ENCODE data around the gene PCDHGA8. TPM values are rescaled to one million over a fixed set of nuclear protein-coding genes. Genes with fewer than 3 reads are reported as not detected.
"Not testable (repeated sequence)": the region's sequence is repeated elsewhere in the genome, so short reads cannot be mapped to it uniquely, and the experiment has no call there.

Gene PCDHGA8
- total RNA-seq, 1 donor from 2014 or later = 1.6 TPM

DNA sequence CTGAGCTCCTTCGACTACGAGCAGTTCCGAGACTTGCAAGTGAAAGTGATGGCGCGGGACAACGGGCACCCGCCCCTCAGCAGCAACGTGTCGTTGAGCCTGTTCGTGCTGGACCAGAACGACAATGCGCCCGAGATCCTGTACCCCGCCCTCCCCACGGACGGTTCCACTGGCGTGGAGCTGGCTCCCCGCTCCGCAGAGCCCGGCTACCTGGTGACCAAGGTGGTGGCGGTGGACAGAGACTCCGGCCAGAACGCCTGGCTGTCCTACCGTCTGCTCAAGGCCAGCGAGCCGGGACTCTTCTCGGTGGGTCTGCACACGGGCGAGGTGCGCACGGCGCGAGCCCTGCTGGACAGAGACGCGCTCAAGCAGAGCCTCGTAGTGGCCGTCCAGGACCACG lies 39.9 kb downstream of the PCDHGA8 start:
- DNase-seq (ENCODE audit: low read depth) = not testable (repeated sequence)

DNA sequence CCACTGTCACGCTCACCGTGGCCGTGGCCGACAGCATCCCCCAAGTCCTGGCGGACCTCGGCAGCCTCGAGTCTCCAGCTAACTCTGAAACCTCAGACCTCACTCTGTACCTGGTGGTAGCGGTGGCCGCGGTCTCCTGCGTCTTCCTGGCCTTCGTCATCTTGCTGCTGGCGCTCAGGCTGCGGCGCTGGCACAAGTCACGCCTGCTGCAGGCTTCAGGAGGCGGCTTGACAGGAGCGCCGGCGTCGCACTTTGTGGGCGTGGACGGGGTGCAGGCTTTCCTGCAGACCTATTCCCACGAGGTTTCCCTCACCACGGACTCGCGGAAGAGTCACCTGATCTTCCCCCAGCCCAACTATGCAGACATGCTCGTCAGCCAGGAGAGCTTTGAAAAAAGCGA lies 40.3 kb downstream of the PCDHGA8 start:
- DNase-seq (ENCODE audit: low read depth) = not testable (repeated sequence)

DNA sequence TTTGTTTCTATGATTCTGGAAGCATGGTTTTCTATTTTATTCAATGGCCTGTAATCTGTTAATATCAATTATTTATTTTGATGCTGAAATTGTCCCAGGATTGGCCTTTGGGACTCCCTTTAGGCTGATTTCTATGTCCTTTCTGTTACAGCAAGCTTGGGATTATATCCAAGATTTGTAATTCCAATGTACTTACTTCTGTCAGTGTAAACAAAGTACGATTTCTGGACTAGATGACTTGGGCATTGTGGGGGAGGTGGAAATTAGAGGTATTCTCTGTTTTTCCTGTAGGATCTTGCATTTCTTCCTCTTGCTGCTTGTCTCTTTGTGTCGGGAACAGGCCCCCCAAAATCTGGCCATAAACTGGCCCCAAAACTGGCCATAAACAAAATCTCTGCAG lies 41.6 kb downstream of the PCDHGA8 start:
- DNase-seq (ENCODE audit: low read depth) = no peak

DNA sequence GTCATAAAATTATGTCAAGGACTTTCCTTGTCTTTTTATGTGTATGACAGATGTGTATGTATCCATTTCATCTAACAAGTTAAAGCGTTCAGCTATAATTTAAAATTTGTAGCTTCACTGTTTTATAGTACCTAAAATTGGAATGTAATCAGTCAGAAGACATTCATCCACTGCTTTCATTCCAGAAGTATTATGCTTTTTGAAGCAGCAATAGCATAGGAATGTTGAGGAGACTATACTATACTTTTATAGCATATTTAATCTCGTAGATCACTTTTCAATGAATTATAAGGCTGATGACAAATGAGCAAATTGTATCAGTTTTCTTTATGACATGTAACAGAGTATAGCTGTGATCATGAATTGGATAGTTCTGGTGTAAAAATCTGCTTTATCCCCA lies 44.8 kb downstream of the PCDHGA8 start:
- no peak for DNase-seq (ENCODE audit: low read depth)

DNA sequence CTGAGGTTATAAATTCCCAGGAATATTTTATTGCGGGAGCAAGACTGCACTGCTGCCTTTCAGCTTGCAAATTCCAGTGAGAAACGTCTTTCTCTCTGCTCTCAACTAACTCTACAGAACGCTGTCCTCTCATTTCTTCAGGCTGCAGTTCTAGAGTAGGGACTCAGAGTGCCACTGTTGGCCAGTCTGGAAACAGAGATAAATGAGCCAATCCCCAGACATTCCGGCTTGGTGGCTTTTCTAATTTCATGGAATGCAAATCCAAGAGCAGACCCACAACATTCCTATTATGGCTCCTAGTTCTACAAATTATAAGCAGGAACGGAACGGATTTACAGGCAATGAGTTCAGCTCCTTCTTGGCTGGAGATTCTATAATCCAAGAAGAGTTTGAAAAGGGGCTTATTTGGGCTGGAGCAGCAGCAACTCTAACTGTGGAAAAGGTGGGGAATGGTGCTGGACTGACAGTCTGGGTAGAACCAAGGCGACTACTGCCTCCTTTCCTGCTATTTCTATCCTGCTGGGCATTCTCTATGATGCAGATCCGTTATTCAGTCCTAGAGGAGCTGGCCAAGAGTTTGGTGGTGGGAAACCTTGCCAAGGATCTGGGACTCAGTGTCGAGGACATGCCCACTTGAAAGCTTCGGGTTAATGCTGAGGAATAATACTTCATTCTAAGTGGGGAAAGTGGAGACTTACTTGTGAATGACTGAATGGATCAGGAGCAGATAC lies 47.1 kb downstream of the PCDHGA8 start:
- no peak for DNase-seq (ENCODE audit: low read depth)

DNA sequence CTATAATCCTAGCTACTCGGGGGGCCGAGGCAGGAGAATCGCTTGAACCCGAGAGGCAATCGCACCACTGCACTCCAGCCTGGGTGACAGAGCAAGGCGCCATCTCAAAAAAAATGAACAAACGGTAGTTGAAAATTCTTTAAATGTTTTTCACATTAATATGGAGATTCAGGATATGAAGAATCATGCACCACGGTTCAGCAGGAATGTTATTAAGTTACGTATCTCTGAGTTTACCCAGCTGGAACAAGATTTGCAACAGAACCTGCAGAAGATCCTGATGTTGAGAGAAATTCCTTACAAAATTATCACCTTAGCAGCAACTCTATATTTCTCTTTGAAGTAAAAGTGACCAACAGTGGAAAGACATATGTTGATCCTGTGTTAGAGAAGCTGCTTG lies 47.9 kb downstream of the PCDHGA8 start:
- DNase-seq (ENCODE audit: low read depth) = no peak

DNA sequence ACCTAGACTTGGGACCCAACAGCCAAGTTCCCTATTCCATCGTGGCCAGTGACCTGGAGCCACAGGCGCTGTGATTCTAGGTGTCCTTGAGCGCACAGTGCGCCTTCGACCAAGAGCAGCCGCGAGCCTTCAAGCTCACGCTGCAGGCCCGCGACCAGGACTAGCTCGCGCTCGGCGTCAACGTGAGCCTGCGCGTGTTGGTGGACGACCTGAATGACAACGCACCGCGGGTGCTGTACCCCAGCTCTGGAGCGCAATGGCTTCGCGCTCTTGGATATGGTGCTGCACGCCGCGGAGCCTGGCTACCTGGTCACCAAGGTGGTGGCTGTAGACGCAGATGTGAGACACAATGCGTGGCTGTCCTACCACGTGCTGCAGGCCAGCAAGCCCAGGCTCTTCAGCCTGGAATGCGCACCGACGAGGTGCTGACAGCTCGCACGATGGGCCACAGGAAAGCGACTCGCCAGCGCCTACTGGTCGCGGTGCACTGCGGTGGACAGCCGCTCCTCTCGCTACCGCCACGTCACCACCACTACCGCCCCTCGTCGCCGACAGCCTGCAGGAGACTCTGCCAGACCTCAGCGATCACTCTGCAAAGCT lies 49.2 kb downstream of the PCDHGA8 start:
- no peak for DNase-seq (ENCODE audit: low read depth)

Other genes with a start within 250 kb of the PCDHGA8 start
- gene PCDHB6, start 242.6 kb upstream of the PCDHGA8 start, total RNA-seq = 0.17 and 0.40 TPM in 2 replicates
- under 0.01 and 0.85 TPM in 2 replicates for gene PCDHB7, start 220.0 kb upstream of the PCDHGA8 start, total RNA-seq
- 0.17 and 0.55 TPM in 2 replicates for gene PCDHB8, start 214.8 kb upstream of the PCDHGA8 start, total RNA-seq
- gene PCDHB16, start 210.2 kb upstream of the PCDHGA8 start, total RNA-seq = 0.17 and 1.4 TPM in 2 replicates
- 0.17 and 0.60 TPM in 2 replicates for gene PCDHB9, start 205.5 kb upstream of the PCDHGA8 start, total RNA-seq
- gene PCDHB10, start 200.3 kb upstream of the PCDHGA8 start, total RNA-seq = 0.35 and 0.85 TPM in 2 replicates
- 0.17 and 1.6 TPM in 2 replicates for gene PCDHB11, start 193.0 kb upstream of the PCDHGA8 start, total RNA-seq
- 1.2 TPM in 1 of 2 replicates, not detected in the other for gene PCDHB12, start 183.9 kb upstream of the PCDHGA8 start, total RNA-seq
- 0.17 and 2.9 TPM in 2 replicates for gene PCDHB13, start 178.7 kb upstream of the PCDHGA8 start, total RNA-seq
- 0.35 and 3.5 TPM in 2 replicates for gene PCDHB14, start 169.3 kb upstream of the PCDHGA8 start, total RNA-seq
- under 0.01 and 1.3 TPM in 2 replicates for gene PCDHB15, start 147.2 kb upstream of the PCDHGA8 start, total RNA-seq
- 0.20 and 1.0 TPM in 2 replicates for gene SLC25A2, start 88.6 kb upstream of the PCDHGA8 start, total RNA-seq
- gene TAF7, start 71.8 kb upstream of the PCDHGA8 start, total RNA-seq = 68.9 and 99.9 TPM in 2 replicates
- gene PCDHGA1, start 62.1 kb upstream of the PCDHGA8 start, total RNA-seq = under 0.01 and 0.80 TPM in 2 replicates
- 1.2 and 3.1 TPM in 2 replicates for gene PCDHGA2, start 53.9 kb upstream of the PCDHGA8 start, total RNA-seq
- 0.17 and 1.0 TPM in 2 replicates for gene PCDHGA3, start 48.8 kb upstream of the PCDHGA8 start, total RNA-seq
- 0.35 and 4.0 TPM in 2 replicates for gene PCDHGB1, start 42.5 kb upstream of the PCDHGA8 start, total RNA-seq
- 0.87 and 2.1 TPM in 2 replicates for gene PCDHGA4, start 37.6 kb upstream of the PCDHGA8 start, total RNA-seq
- 0.35 and 2.7 TPM in 2 replicates for gene PCDHGB2, start 32.6 kb upstream of the PCDHGA8 start, total RNA-seq
- under 0.01 and 1.3 TPM in 2 replicates for gene PCDHGA5, start 28.5 kb upstream of the PCDHGA8 start, total RNA-seq
- 0.52 and 2.3 TPM in 2 replicates for gene PCDHGB3, start 22.4 kb upstream of the PCDHGA8 start, total RNA-seq
- 0.69 and 2.1 TPM in 2 replicates for gene PCDHGA6, start 18.7 kb upstream of the PCDHGA8 start, total RNA-seq
- gene PCDHGA7, start 9.9 kb upstream of the PCDHGA8 start, total RNA-seq = 0.52 and 2.3 TPM in 2 replicates
- gene PCDHGB4, start 4.9 kb upstream of the PCDHGA8 start, total RNA-seq = 4.9 and 12.5 TPM in 2 replicates
- 9.4 and 17.8 TPM in 2 replicates for gene PCDHGB5, start 5.3 kb downstream of the PCDHGA8 start, total RNA-seq
- 0.52 and 3.2 TPM in 2 replicates for gene PCDHGA9, start 10.1 kb downstream of the PCDHGA8 start, total RNA-seq
- 1.0 and 2.3 TPM in 2 replicates for gene PCDHGB6, start 15.4 kb downstream of the PCDHGA8 start, total RNA-seq
- 0.52 and 5.1 TPM in 2 replicates for gene PCDHGA10, start 20.4 kb downstream of the PCDHGA8 start, total RNA-seq
- gene PCDHGB7, start 25.0 kb downstream of the PCDHGA8 start, total RNA-seq = 1.7 and 10.4 TPM in 2 replicates
- gene PCDHGA11, start 28.4 kb downstream of the PCDHGA8 start, total RNA-seq = 1.4 and 3.1 TPM in 2 replicates
- gene PCDHGA12, start 37.9 kb downstream of the PCDHGA8 start, total RNA-seq = 0.52 and 1.7 TPM in 2 replicates
- 11.8 and 23.6 TPM in 2 replicates for gene PCDHGC3, start 83.3 kb downstream of the PCDHGA8 start, total RNA-seq
- gene PCDHGC4, start 92.4 kb downstream of the PCDHGA8 start, total RNA-seq = 1.1 TPM in 1 of 2 replicates, not detected in the other
- gene PCDHGC5, start 96.4 kb downstream of the PCDHGA8 start, total RNA-seq = 0.17 and 0.80 TPM in 2 replicates
- gene DIAPH1, start 226.4 kb downstream of the PCDHGA8 start, total RNA-seq = 73.1 and 113 TPM in 2 replicates
- gene HDAC3, start 244.2 kb downstream of the PCDHGA8 start, total RNA-seq = 50.2 and 62.0 TPM in 2 replicates
- gene RELL2, start 244.4 kb downstream of the PCDHGA8 start, total RNA-seq = 5.4 and 6.9 TPM in 2 replicates

Measured in renal cortical epithelial cell (primary cell).